Sigmoid colon (tissue), 7 donors: ENCODE data around the gene WDR93. TPM values are rescaled to one million over a fixed set of nuclear protein-coding genes. Genes with fewer than 3 reads are reported as not detected.

Experiments
- DNase-seq: peaks from one replicate; pipeline ENCODE4 v3.0.0-alpha.2; 2019
- H3K27ac ChIP-seq, 4 donors: fragments of 200-600 bp; sonication (generic); one replicate each; pipeline ENCODE4 v1.5.1; 2016 to 2019; ENCODE audit warnings: mild to moderate bottlenecking in 1 of 4
- H3K27me3 ChIP-seq, 3 donors: fragments of 200-600 bp; sonication (generic); one replicate each; pipeline ENCODE4 v1.5.1; 2019; ENCODE audit warnings: mild to moderate bottlenecking in 1 of 3
- H3K36me3 ChIP-seq, 4 donors: fragments of 200-600 bp; sonication (generic); one replicate each; pipeline ENCODE4 v1.5.1; 2016 to 2019
- H3K4me1 ChIP-seq, 4 donors: fragments of 200-600 bp; sonication (generic); one replicate each; pipeline ENCODE4 v1.5.1; 2017 to 2019
- H3K4me3 ChIP-seq, 4 donors: fragments of 200-600 bp; sonication (generic); one replicate each; pipeline ENCODE4 v1.5.1; 2017 to 2019; ENCODE audit warnings: mild to moderate bottlenecking in 2 of 4, moderate library complexity in 1 of 4
- H3K9me3 ChIP-seq, 4 donors: fragments of 200-600 bp in 3 of 4; sonication (generic) in 3 of 4; one replicate each; pipeline versions ENCODE4 v1.5.1 to v1.6.1; 2013 to 2019
- EP300 ChIP-seq, 4 donors: sonication (generic); formaldehyde crosslinking; IDR thresholded peaks; one replicate each; pipeline ENCODE4 v1.6.1; 2017; ENCODE audit warnings: antibody characterized with exemption in 4 of 4
- POLR2A ChIP-seq, 2 donors: fragments of 450-650 bp; IDR thresholded peaks; one replicate each; pipeline ENCODE4 v1.6.1; 2016; ENCODE audit warnings: antibody characterized with exemption in 2 of 2, mild to moderate bottlenecking in 2 of 2, moderate library complexity in 2 of 2
- POLR2AphosphoS5 ChIP-seq, 4 donors: sonication (generic); formaldehyde crosslinking; IDR thresholded peaks; one replicate each; pipeline ENCODE4 v1.6.1; 2017; ENCODE audit warnings: antibody characterized with exemption in 4 of 4
- WGBS, 2 donors: extraction: QIAGEN DNeasy Blood & Tissue Kit; methylation state at CpG; one replicate each; pipeline ENCODE4 v1.1.7; 2013; 5-methylcytosine and 5-hydroxymethylcytosine counted together
- intact Hi-C: fragments of 100-400 bp; cut with DNase I; formaldehyde crosslinking; loops from one replicate; pipeline ENCODE4 v1.15.1; 2023
- polyA plus RNA-seq, 3 donors: library from polyadenylated mRNA; stranded (reverse); fragments of 200-250 nt; gene quantifications; one replicate each; pipeline ENCODE4 v1.2.3, GENCODE V29; 2013
- total RNA-seq, 4 donors: library from RNA; depleted of rRNA; stranded (reverse); fragments of >200 nt; gene quantifications; one replicate each; pipeline ENCODE4 v1.1.0, GENCODE V29; 2016
- TF ChIP-seq, protein P1 (sequence below), 4 experiments: fragments of 450-650 bp in 3 of 4; fragments of 200-600 bp in 1 of 4; IDR thresholded peaks; one replicate each; pipeline ENCODE4 v1.5.1; 2016 to 2019; ENCODE audit warnings: antibody characterized with exemption in 4 of 4, mild to moderate bottlenecking in 3 of 4, moderate library complexity in 2 of 4
- donor health status: healthy with polysubstance abuse.
- donor health status: Bipolar disorder and iron deficiency.
- donor health status: healthy.

The WDR93 gene
- total and polyA plus RNA-seq, 7 donors: 0.04 to 1.1 TPM; not detected in 5

DNA sequence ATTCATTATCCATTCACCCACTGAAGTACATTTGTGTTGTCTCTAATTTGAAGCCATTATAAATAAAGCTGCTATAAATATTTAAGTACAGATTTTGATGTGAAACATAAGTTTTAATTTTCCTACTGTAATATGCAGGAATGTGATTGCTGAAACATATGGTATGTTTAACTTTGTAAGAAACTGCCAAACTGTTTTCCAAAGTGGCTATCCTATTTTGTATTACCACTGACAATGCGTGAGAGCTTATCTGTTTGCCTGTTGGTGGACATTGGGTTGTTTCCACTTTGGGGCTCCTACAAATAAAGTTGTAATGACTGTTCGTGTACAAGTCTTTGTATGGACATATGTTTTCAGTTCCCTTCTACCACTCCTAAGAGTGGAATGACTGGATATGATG lies 2.5 kb downstream of the WDR93 start:
- no peaks in the 10 kb centered on the region for H3K36me3 ChIP-seq
- intact Hi-C loops: loop anchor here (5.0 kb wide), 1 partner anchor 36 kb away; the partner anchor contains the start of gene KIF7
- 73 to 77% methylated on average over 2 of the region's 2 CpGs for WGBS, 2 donors
- DNase-seq: no peak
- H3K9me3 ChIP-seq: no peaks in the 10 kb centered on the region
- no peak overlapping the region for H3K27ac ChIP-seq
- peaks cover 0 to 18% (median 10%) of the 10 kb centered on the region in 4 donors for H3K4me1 ChIP-seq
- no peak overlapping the region for H3K4me3 ChIP-seq
- TF ChIP-seq EP300 (IDR thresholded peaks at IDR 0.05) (no peak), POLR2A (IDR thresholded peaks at IDR 0.05) (no peak), POLR2AphosphoS5 (IDR thresholded peaks at IDR 0.05) (no peak)
- TF ChIP-seq, protein P1, sequence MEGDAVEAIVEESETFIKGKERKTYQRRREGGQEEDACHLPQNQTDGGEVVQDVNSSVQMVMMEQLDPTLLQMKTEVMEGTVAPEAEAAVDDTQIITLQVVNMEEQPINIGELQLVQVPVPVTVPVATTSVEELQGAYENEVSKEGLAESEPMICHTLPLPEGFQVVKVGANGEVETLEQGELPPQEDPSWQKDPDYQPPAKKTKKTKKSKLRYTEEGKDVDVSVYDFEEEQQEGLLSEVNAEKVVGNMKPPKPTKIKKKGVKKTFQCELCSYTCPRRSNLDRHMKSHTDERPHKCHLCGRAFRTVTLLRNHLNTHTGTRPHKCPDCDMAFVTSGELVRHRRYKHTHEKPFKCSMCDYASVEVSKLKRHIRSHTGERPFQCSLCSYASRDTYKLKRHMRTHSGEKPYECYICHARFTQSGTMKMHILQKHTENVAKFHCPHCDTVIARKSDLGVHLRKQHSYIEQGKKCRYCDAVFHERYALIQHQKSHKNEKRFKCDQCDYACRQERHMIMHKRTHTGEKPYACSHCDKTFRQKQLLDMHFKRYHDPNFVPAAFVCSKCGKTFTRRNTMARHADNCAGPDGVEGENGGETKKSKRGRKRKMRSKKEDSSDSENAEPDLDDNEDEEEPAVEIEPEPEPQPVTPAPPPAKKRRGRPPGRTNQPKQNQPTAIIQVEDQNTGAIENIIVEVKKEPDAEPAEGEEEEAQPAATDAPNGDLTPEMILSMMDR (IDR thresholded peaks at IDR 0.05): no peak
- no peaks in the 10 kb centered on the region for H3K27me3 ChIP-seq

DNA sequence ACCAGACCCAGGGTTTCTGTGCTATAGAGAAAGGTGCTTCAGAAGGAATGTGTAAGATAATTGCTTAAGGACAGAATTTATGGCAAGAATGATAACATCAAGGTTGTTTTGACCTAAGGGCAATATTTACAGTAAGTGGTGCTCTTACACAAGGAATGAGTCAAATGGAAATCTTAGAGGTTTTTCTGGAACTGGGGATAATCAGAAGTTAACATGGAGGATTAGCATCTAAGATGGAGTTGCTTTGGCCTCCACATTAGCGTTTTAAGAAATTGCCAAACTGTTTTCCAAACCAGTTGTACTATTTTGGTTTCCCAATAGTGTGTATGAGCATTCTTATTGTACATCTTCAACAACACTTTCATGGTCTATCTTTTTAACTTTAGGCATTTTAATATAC lies 3.1 kb downstream of the WDR93 start:
- Histone ChIP-seq H3K4me3 (no peak overlapping the region), H3K27ac (no peak overlapping the region), H3K4me1 (peaks cover 0 to 18% (median 10%) of the 10 kb centered on the region in 4 donors), H3K9me3 (no peaks in the 10 kb centered on the region), H3K27me3 (no peaks in the 10 kb centered on the region), H3K36me3 (no peaks in the 10 kb centered on the region)
- intact Hi-C loops: loop anchor here (5.0 kb wide), 1 partner anchor 36 kb away; the partner anchor contains the start of gene KIF7
- no peak for TF ChIP-seq POLR2AphosphoS5 (IDR thresholded peaks at IDR 0.05)
- TF ChIP-seq EP300 (IDR thresholded peaks at IDR 0.05): no peak
- no peak for TF ChIP-seq POLR2A (IDR thresholded peaks at IDR 0.05)
- TF ChIP-seq, protein P1 (IDR thresholded peaks at IDR 0.05): no peak
- 94 to 98% methylated on average over 1 of the region's 1 CpG for WGBS, 2 donors
- no peak for DNase-seq

DNA sequence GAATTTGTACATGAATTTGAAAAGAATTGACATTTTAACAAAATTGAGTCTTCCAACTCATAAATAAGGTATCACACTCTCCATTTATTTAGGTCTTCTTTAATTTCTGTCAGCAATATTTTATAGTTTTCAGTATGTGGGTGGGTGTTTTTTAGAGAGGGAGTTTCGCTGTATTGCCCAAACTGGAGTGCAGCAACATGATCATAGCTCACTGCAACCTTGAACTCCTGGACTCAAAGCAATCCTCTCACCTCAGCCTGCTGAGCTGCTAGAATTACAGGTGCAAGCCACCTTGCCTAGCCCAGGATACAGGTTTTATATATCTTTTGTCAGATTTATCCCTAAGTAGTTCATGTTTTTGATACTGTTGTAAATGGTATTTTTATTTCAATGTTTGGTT lies 4.6 kb downstream of the WDR93 start:
- H3K36me3 ChIP-seq: no peaks in the 10 kb centered on the region
- no peak for DNase-seq
- no peaks in the 10 kb centered on the region for H3K9me3 ChIP-seq
- TF ChIP-seq EP300 (IDR thresholded peaks at IDR 0.05) (no peak), POLR2AphosphoS5 (IDR thresholded peaks at IDR 0.05) (no peak), POLR2A (IDR thresholded peaks at IDR 0.05) (no peak)
- TF ChIP-seq, protein P1 (IDR thresholded peaks at IDR 0.05): no peak
- H3K27ac ChIP-seq: no peak overlapping the region
- 90 to 93% methylated on average over 1 of the region's 1 CpG for WGBS, 2 donors
- no peaks in the 10 kb centered on the region for H3K27me3 ChIP-seq
- intact Hi-C loops: no loop called here
- H3K4me1 ChIP-seq: peaks cover 0 to 6% (median 0%) of the 10 kb centered on the region in 4 donors
- no peak overlapping the region for H3K4me3 ChIP-seq

DNA sequence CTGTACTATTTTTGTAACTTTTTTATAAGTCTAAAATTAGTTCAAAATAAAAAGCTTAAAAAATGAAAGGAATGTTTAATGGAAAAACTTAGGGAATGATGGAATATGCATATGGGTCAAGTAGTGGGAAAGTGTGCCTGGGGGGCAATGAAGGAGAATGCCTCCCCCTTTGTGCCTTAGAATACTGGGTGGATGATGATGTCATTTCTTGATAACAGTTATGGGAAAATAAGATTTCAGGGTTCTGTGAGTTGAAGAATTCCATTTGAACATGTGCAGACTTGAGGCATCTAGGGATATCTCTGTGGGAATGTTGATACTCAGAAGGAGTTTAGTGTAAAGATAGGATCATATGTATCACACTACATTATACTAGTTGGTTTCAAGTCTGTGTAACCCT lies 13.8 kb downstream of the WDR93 start:
- no peak for TF ChIP-seq EP300 (IDR thresholded peaks at IDR 0.05)
- TF ChIP-seq POLR2AphosphoS5 (IDR thresholded peaks at IDR 0.05): no peak
- TF ChIP-seq POLR2A (IDR thresholded peaks at IDR 0.05): no peak
- TF ChIP-seq, protein P1 (IDR thresholded peaks at IDR 0.05): no peak
- no peaks in the 10 kb centered on the region for H3K4me1 ChIP-seq
- H3K9me3 ChIP-seq: no peaks in the 10 kb centered on the region
- intact Hi-C loops: no loop called here
- no peak for DNase-seq
- H3K36me3 ChIP-seq: no peaks in the 10 kb centered on the region
- H3K27me3 ChIP-seq: no peaks in the 10 kb centered on the region
- H3K4me3 ChIP-seq: no peak overlapping the region
- H3K27ac ChIP-seq: no peak overlapping the region

DNA sequence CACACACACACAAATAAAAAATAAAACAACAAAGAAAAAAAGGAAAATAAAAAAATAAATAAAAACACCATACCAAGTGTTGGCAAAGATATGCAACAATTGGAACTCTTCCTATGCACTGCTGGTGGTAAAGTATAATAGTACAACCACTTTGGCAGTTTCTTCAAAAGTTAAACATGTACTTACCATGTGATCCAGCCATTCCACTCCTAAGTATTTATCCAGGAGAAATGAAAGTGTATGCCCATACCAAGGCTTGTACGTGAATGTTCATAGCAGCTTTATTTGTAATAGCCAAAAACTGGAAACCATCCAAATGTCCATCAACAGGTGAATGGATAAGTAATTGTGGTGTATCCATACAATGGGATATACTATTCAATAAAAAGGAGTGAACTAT lies 17.0 kb downstream of the WDR93 start:
- 37 to 60% methylated on average over 1 of the region's 1 CpG for WGBS, 2 donors
- DNase-seq: no peak
- H3K4me1 ChIP-seq: no peaks in the 10 kb centered on the region
- H3K9me3 ChIP-seq: no peaks in the 10 kb centered on the region
- no peaks in the 10 kb centered on the region for H3K27me3 ChIP-seq
- H3K36me3 ChIP-seq: no peaks in the 10 kb centered on the region
- TF ChIP-seq POLR2A (IDR thresholded peaks at IDR 0.05): no peak
- TF ChIP-seq, protein P1 (IDR thresholded peaks at IDR 0.05): no peak
- no peak for TF ChIP-seq POLR2AphosphoS5 (IDR thresholded peaks at IDR 0.05)
- TF ChIP-seq EP300 (IDR thresholded peaks at IDR 0.05): no peak
- H3K27ac ChIP-seq: no peak overlapping the region
- intact Hi-C loops: no loop called here
- H3K4me3 ChIP-seq: no peak overlapping the region
